Lung (tissue), 12 donors: Measurements from ENCODE around the gene SPATS2L. TPM values are rescaled to one million over a fixed set of nuclear protein-coding genes. Genes with fewer than 3 reads are reported as not detected.

Experiments used
- ATAC-seq: fragments of 200-7000 bp; cut with Tn5 transposase; one replicate; pipeline ENCODE4 v1.9.1; 2020; ENCODE audit warnings: moderate number of reproducible peaks; ENCODE audit not compliant: insufficient read depth, low FRiP score
- DNase-seq, 3 donors: peaks; one replicate each; pipeline ENCODE4 v3.0.0-alpha.2; 2013 to 2017
- H3K27ac ChIP-seq, 2 donors: one replicate each; pipeline ENCODE4 v1.5.1; 2013; ENCODE audit warnings: mild to moderate bottlenecking in 2 of 2, moderate library complexity in 2 of 2, control low read depth in 1 of 2, inconsistent platforms in 1 of 2, low read depth in 1 of 2, low read length in 1 of 2
- H3K27me3 ChIP-seq, 3 donors: one replicate each; pipeline ENCODE4 v1.5.1; 2013; ENCODE audit warnings: low read length in 2 of 3; ENCODE audit not compliant: control insufficient read depth in 3 of 3, insufficient read depth in 3 of 3
- H3K36me3 ChIP-seq, 4 donors: one replicate each; pipeline ENCODE4 v1.5.1; 2013; ENCODE audit warnings: low read length in 4 of 4, mild to moderate bottlenecking in 1 of 4, moderate library complexity in 1 of 4; ENCODE audit not compliant: control insufficient read depth in 4 of 4, insufficient read depth in 4 of 4
- H3K4me1 ChIP-seq, 5 donors: one replicate each; pipeline ENCODE4 v1.5.1; 2013; ENCODE audit warnings: low read length in 5 of 5, mild to moderate bottlenecking in 2 of 5, moderate library complexity in 1 of 5; ENCODE audit not compliant: control insufficient read depth in 5 of 5, insufficient read depth in 5 of 5
- H3K4me3 ChIP-seq: one replicate; pipeline ENCODE4 v1.5.1; 2013; ENCODE audit warnings: mild to moderate bottlenecking, control low read depth, moderate library complexity
- H3K9ac ChIP-seq, 2 donors: one replicate each; pipeline ENCODE4 v1.5.1; 2013; ENCODE audit warnings: low read length in 2 of 2, control low read depth in 1 of 2; ENCODE audit not compliant: insufficient read depth in 1 of 2
- H3K9me3 ChIP-seq, 4 donors: one replicate each; pipeline ENCODE4 v1.5.1; 2013; ENCODE audit warnings: low read length in 3 of 4, mild to moderate bottlenecking in 1 of 4, moderate library complexity in 1 of 4; ENCODE audit not compliant: control insufficient read depth in 4 of 4, insufficient read depth in 3 of 4
- WGBS, 2 donors: extraction: QIAGEN DNeasy Blood & Tissue Kit; methylation state at CpG; one replicate each; pipeline ENCODE4 v1.1.7; 2013; 5-methylcytosine and 5-hydroxymethylcytosine counted together
- polyA plus RNA-seq, 2 donors: library from polyadenylated mRNA; stranded (reverse); fragments of 200-250 nt; gene quantifications; one replicate each; pipeline ENCODE4 v1.2.1, GENCODE V29; 2013
- total RNA-seq, 2 donors: library from RNA; depleted of rRNA in 1 of 2; stranded (reverse); fragments of >200 nt in 1 of 2; gene quantifications; one replicate each; pipeline ENCODE4 v1.2.1, GENCODE V29; 2014 to 2021
- TF ChIP-seq, protein P1 (sequence below): IDR thresholded peaks from 2 replicates; pipeline ENCODE4 v1.5.1; 2012; ENCODE audit warnings: mild to moderate bottlenecking; ENCODE audit errors: control extremely low read depth, extremely low read depth
- donor health status: control.
- donor health status: control.
- donor health status: Bipolar disorder and iron deficiency.
- donor health status: healthy.
- donor health status: DM: yes; HTN: yes; CAD: no.

SPATS2L gene
- total and polyA plus RNA-seq, 4 donors, result 30.5 to 96.8 (median 57.2) TPM

- Histone ChIP-seq H3K27ac (no peak overlapping the region), H3K9ac (no peak overlapping the region), H3K27me3 (no peaks in the 10 kb centered on the region), H3K4me1 (peaks cover 0 to 10% (median 0%) of the 10 kb centered on the region in 5 donors), H3K36me3 (peaks cover 0 to 12% (median 6%) of the 10 kb centered on the region in 4 donors), H3K4me3 (no peak overlapping the region), H3K9me3 (no peaks in the 10 kb centered on the region)
- ATAC-seq, result no peak
- DNase-seq, result no peak
- 84 to 96% methylated on average over 1 of the region's 1 CpG for WGBS, 2 donors
- TF ChIP-seq, protein P1, sequence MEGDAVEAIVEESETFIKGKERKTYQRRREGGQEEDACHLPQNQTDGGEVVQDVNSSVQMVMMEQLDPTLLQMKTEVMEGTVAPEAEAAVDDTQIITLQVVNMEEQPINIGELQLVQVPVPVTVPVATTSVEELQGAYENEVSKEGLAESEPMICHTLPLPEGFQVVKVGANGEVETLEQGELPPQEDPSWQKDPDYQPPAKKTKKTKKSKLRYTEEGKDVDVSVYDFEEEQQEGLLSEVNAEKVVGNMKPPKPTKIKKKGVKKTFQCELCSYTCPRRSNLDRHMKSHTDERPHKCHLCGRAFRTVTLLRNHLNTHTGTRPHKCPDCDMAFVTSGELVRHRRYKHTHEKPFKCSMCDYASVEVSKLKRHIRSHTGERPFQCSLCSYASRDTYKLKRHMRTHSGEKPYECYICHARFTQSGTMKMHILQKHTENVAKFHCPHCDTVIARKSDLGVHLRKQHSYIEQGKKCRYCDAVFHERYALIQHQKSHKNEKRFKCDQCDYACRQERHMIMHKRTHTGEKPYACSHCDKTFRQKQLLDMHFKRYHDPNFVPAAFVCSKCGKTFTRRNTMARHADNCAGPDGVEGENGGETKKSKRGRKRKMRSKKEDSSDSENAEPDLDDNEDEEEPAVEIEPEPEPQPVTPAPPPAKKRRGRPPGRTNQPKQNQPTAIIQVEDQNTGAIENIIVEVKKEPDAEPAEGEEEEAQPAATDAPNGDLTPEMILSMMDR, result no peak
Measured at GRCh38 chr2:200431996-200432705, 125.7 kb downstream of the SPATS2L start.

DNA sequence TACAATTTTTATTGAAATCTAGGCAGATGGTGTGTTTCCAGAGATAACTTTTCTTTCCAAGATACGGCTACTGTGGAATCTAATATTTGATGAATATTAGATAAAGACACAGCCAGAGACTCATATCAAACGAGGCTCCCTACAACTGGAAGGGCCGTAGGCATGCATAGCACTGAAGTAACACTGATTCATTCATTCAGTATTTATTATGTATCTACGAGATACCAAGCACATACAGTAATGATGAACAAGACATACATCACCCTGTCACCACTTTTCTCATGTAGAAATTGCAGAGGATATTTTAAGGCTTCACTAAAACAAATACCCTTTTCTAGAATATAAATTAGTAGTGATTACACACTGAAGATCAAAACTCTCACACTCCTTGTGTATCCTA, 128.9 kb downstream of the SPATS2L start:
- H3K36me3 ChIP-seq, result peaks cover 0 to 11% (median 8%) of the 10 kb centered on the region in 4 donors
- H3K9ac ChIP-seq, result no peak overlapping the region
- no peaks in the 10 kb centered on the region for H3K27me3 ChIP-seq
- ATAC-seq (no peak), DNase-seq (no peak)
- H3K4me3 ChIP-seq, result no peak overlapping the region
- H3K4me1 ChIP-seq, result peaks cover 0 to 26% (median 2%) of the 10 kb centered on the region in 5 donors
- WGBS, 2 donors, result 92 to 98% methylated on average over 4 of the region's 4 CpGs
- H3K27ac ChIP-seq, result no peak overlapping the region
- no peaks in the 10 kb centered on the region for H3K9me3 ChIP-seq
- TF ChIP-seq, protein P1, result no peak

DNA sequence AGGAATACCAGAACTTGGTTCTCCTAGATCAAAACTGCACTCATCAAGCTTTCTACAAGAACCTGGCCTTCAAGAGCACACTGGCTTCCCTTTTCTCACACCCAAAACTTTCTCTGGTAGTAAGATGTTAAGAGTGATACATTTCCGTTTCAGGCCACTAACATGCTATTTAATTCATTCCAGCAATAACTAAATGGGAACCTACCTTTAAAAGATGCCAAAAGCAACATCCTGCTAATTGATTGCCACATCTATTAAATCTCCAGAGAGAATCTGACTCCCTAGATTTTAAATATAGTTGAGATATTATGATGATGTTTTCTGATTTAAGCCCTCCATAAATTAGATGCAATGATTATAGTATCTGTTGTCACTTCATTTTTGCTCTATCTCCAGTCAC, 131.8 kb downstream of the SPATS2L start:
- H3K36me3 ChIP-seq, result peaks cover 0 to 14% (median 7%) of the 10 kb centered on the region in 4 donors

More for the DNA sequence above, 131.8 kb downstream of the SPATS2L start:
- 93 to 97% methylated on average over 1 of the region's 1 CpG for WGBS, 2 donors
- Histone ChIP-seq H3K9ac (no peak overlapping the region), H3K4me1 (peaks cover 0 to 16% (median 2%) of the 10 kb centered on the region in 5 donors), H3K27ac (no peak overlapping the region), H3K27me3 (no peaks in the 10 kb centered on the region), H3K4me3 (no peak overlapping the region), H3K9me3 (no peaks in the 10 kb centered on the region)
- TF ChIP-seq, protein P1, result no peak
- ATAC-seq, result no peak
- no peak for DNase-seq
